ENCODE data around the gene TMEM236. TPM values are rescaled to one million over a fixed set of nuclear protein-coding genes. Genes with fewer than 3 reads are reported as not detected.

TMEM236 gene
- total and polyA plus RNA-seq, 2 donors (not counting 3 experiments of a cell fraction or from before 2014, with no cell fraction given) = 0.24 to 0.29 TPM

- BruUV-seq (replicated peaks) = no TSS peak
- Histone ChIP-seq H4K20me1 (replicated peaks; ENCODE audit: control insufficient read depth, extremely low read depth, insufficient read depth, low read length) (no peaks in the 10 kb centered on the region), H3K9me3 (replicated peaks; ENCODE audit: control insufficient read depth, insufficient read depth, low read length) (no peaks in the 10 kb centered on the region), H2AFZ (ENCODE audit: low read depth, low read length) (no peak overlapping the region), H3K27ac (ENCODE audit: insufficient read depth, low read depth, low read length) (peak overlapping the region; percentile 18), H3K4me1 (ENCODE audit: control insufficient read depth, extremely low read depth, insufficient read depth, low read length) (peaks cover 10% of the 10 kb centered on the region), H3K36me3 (ENCODE audit: control insufficient read depth in 2 of 2, extremely low read depth in 1 of 2, insufficient read depth in 2 of 2, low read length in 2 of 2) (no peaks in the 10 kb centered on the region), H3K9ac (replicated peaks; ENCODE audit: extremely low read depth, insufficient read depth, low read length) (no peak overlapping the region), H3K4me2 (ENCODE audit: insufficient read depth, low read length) (no peak overlapping the region), H3K79me2 (ENCODE audit: control insufficient read depth, insufficient read depth, low read length) (no peaks in the 10 kb centered on the region), H3K4me3 (replicated peaks in 1 of 3; ENCODE audit: insufficient read depth in 1 of 3, low read depth in 1 of 3, low read length in 3 of 3) (no peak overlapping the region), H3K9me1 (replicated peaks; ENCODE audit: control insufficient read depth, extremely low read depth, insufficient read depth, low read length) (no peaks in the 10 kb centered on the region), H3K27me3 (ENCODE audit: control insufficient read depth in 2 of 2, insufficient read depth in 2 of 2, low read length in 2 of 2) (no peaks in the 10 kb centered on the region)
- CTCF ChIA-PET = interaction anchor here (0.6 to 1.3 kb wide), 3 partner anchors 11 to 67 kb away, joined by 3 read pairs; no protein-coding TSS in a partner anchor
- no peak for TF ChIP-seq POLR2A (IDR thresholded peaks at IDR 0.05; ENCODE audit: low read depth, low read length)
- TF ChIP-seq MYC (IDR thresholded peaks at IDR 0.05; ENCODE audit: low read depth, low read length) = no peak
- TF ChIP-seq GATA2 (IDR thresholded peaks at IDR 0.05; ENCODE audit: insufficient read depth, insufficient read length, low read depth, low read length) = no peak
- no peak for TF ChIP-seq EZH2 (IDR thresholded peaks at IDR 0.05; ENCODE audit: borderline replicate concordance, low read depth, low read length, severe bottlenecking)
- TF ChIP-seq, protein P1, sequence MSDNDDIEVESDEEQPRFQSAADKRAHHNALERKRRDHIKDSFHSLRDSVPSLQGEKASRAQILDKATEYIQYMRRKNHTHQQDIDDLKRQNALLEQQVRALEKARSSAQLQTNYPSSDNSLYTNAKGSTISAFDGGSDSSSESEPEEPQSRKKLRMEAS (IDR thresholded peaks at IDR 0.05; ENCODE audit: insufficient read depth, insufficient read length) = no peak
- no peak for TF ChIP-seq FOS (IDR thresholded peaks at IDR 0.05; ENCODE audit: borderline replicate concordance, insufficient read depth, low read length)
- no peak for TF ChIP-seq JUN (IDR thresholded peaks at IDR 0.05; ENCODE audit: borderline replicate concordance, insufficient read depth, insufficient read length, low read depth)
- FAIRE-seq = no peak
- dilution Hi-C loops (cut with MboI; ENCODE audit: extremely low pct_ligation_motif_present, low sequenced_read_pairs) = no loop called here
- intact Hi-C loops (cut with micrococcal nuclease) = no loop called here
- POLR2A ChIA-PET = no interaction called here
- DNase-seq (ENCODE audit: low read depth, low spot score) = no peak
Observed at GRCh38 chr10:17802350-17802749, 50.3 kb downstream of the TMEM236 start.

DNA sequence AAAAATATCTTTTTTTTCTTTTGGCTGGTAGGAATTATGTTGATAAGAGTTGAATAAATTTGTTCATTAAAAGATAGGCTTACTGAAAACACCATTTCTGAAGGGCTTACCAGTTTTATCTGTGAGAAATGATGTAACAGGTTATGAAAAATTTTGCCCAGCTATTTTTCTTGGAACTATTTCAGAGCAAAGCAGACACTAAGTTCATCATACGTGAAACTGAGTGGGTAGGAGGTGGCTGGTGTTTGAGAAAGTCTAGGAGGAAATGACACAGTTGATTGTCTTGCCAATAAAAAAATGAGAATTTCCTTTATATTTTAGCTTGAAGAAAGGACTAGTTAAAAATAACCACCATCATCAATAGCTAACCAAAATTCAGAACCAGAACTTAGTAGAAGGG lies 51.0 kb downstream of the TMEM236 start:
- H3K27me3 ChIP-seq (ENCODE audit: control insufficient read depth in 2 of 2, insufficient read depth in 2 of 2, low read length in 2 of 2) = no peaks in the 10 kb centered on the region
- peaks cover 10% of the 10 kb centered on the region for H3K4me1 ChIP-seq (ENCODE audit: control insufficient read depth, extremely low read depth, insufficient read depth, low read length)
- no peaks in the 10 kb centered on the region for H3K9me1 ChIP-seq (replicated peaks; ENCODE audit: control insufficient read depth, extremely low read depth, insufficient read depth, low read length)
- H3K9ac ChIP-seq (replicated peaks; ENCODE audit: extremely low read depth, insufficient read depth, low read length) = no peak overlapping the region
- CTCF ChIA-PET = interaction anchor here (0.6 to 1.3 kb wide), 4 partner anchors 11 to 68 kb away, joined by 3 to 4 read pairs (median 3); no protein-coding TSS in a partner anchor
- H3K36me3 ChIP-seq (ENCODE audit: control insufficient read depth in 2 of 2, extremely low read depth in 1 of 2, insufficient read depth in 2 of 2, low read length in 2 of 2) = no peaks in the 10 kb centered on the region
- FAIRE-seq (peak; percentile 87), DNase-seq (ENCODE audit: low read depth, low spot score) (peak; percentile 80)
- no peak overlapping the region for H2AFZ ChIP-seq (ENCODE audit: low read depth, low read length)
- intact Hi-C loops (cut with micrococcal nuclease) (loop anchor here (1.0 kb wide), 1 partner anchor 20 kb away; no protein-coding TSS in a partner anchor), dilution Hi-C loops (cut with MboI; ENCODE audit: extremely low pct_ligation_motif_present, low sequenced_read_pairs) (no loop called here)
- POLR2A ChIA-PET = no interaction called here
- BruUV-seq (replicated peaks) = no TSS peak
- H3K4me3 ChIP-seq (replicated peaks in 1 of 3; ENCODE audit: insufficient read depth in 1 of 3, low read depth in 1 of 3, low read length in 3 of 3) = no peak overlapping the region
- no peaks in the 10 kb centered on the region for H3K9me3 ChIP-seq (replicated peaks; ENCODE audit: control insufficient read depth, insufficient read depth, low read length)
- peak overlapping the region; percentile 40 for H3K27ac ChIP-seq (ENCODE audit: insufficient read depth, low read depth, low read length)
- H3K79me2 ChIP-seq (ENCODE audit: control insufficient read depth, insufficient read depth, low read length) = no peaks in the 10 kb centered on the region
- no peaks in the 10 kb centered on the region for H4K20me1 ChIP-seq (replicated peaks; ENCODE audit: control insufficient read depth, extremely low read depth, insufficient read depth, low read length)
- peak overlapping the region; percentile 27 for H3K4me2 ChIP-seq (ENCODE audit: insufficient read depth, low read length)
- TF ChIP-seq MYC (IDR thresholded peaks at IDR 0.05; ENCODE audit: low read depth, low read length) (no peak), GATA2 (IDR thresholded peaks at IDR 0.05; ENCODE audit: insufficient read depth, insufficient read length, low read depth, low read length) (peak; percentile 13), CTCF (IDR thresholded peaks at IDR 0.05; ENCODE audit: extremely low read depth in 1 of 2, insufficient read depth in 1 of 2, low read depth in 1 of 2, low read length in 2 of 2) (no peak), JUN (IDR thresholded peaks at IDR 0.05; ENCODE audit: borderline replicate concordance, insufficient read depth, insufficient read length, low read depth) (no peak), POLR2AphosphoS5 (IDR thresholded peaks at IDR 0.05; ENCODE audit: insufficient read depth, low read depth, low read length) (no peak), FOS (IDR thresholded peaks at IDR 0.05; ENCODE audit: borderline replicate concordance, insufficient read depth, low read length) (peak; percentile 30), EZH2 (IDR thresholded peaks at IDR 0.05; ENCODE audit: borderline replicate concordance, low read depth, low read length, severe bottlenecking) (no peak), POLR2A (IDR thresholded peaks at IDR 0.05; ENCODE audit: low read depth, low read length) (no peak)
- TF ChIP-seq, protein P1 (IDR thresholded peaks at IDR 0.05; ENCODE audit: insufficient read depth, insufficient read length) = no peak
